ACC112 (cell line): ENCODE results near the gene USP24.

Experiments
- H2AFZ ChIP-seq: fragments of 200-600 bp; sonication (generic); one replicate; pipeline ENCODE4 v1.6.0; 2017; ENCODE audit warnings: antibody characterized with exemption, low read length; ENCODE audit not compliant: unreplicated experiment
- H3K27ac ChIP-seq: fragments of 200-600 bp; sonication (generic); 2 replicates; pipeline ENCODE4 v1.5.1; 2014; ENCODE audit warnings: low read depth, mild to moderate bottlenecking, antibody characterized with exemption, low read length, moderate library complexity
- H3K27me3 ChIP-seq: fragments of 200-600 bp; sonication (generic); 2 replicates; pipeline ENCODE4 v1.6.1; 2014; ENCODE audit warnings: mild to moderate bottlenecking, antibody characterized with exemption, low read length, moderate library complexity, mixed read lengths; ENCODE audit not compliant: insufficient read depth
- H3K36me3 ChIP-seq: fragments of 200-600 bp; sonication (generic); 2 replicates; pipeline ENCODE4 v1.6.1; 2016; ENCODE audit warnings: mild to moderate bottlenecking, antibody characterized with exemption, low read length, moderate library complexity, mixed read lengths; ENCODE audit not compliant: insufficient read depth
- H3K4me1 ChIP-seq: fragments of 200-600 bp; sonication (generic); one replicate; pipeline ENCODE4 v1.6.1; 2016; ENCODE audit warnings: low read length, mixed read lengths; ENCODE audit not compliant: insufficient read depth, unreplicated experiment, control insufficient read depth
- H3K4me3 ChIP-seq: fragments of 200-600 bp; sonication (generic); 2 replicates; pipeline ENCODE4 v1.5.1; 2014; ENCODE audit warnings: mild to moderate bottlenecking, low read depth, low read length
- H3K79me2 ChIP-seq: fragments of 200-600 bp; sonication (generic); one replicate; pipeline ENCODE4 v1.6.0; 2016; ENCODE audit warnings: low read length; ENCODE audit not compliant: control insufficient read depth, unreplicated experiment, insufficient read depth

Gene USP24

GRCh38 chr1:55225228-55225627, 10.1 kb upstream of the USP24 start:
- Histone ChIP-seq H3K36me3 (no peaks in the 10 kb centered on the region), H3K27me3 (no peaks in the 10 kb centered on the region), H3K27ac (no peak overlapping the region), H3K4me1 (no peaks in the 10 kb centered on the region), H3K4me3 (no peak overlapping the region), H2AFZ (no peak overlapping the region), H3K79me2 (no peaks in the 10 kb centered on the region)

DNA sequence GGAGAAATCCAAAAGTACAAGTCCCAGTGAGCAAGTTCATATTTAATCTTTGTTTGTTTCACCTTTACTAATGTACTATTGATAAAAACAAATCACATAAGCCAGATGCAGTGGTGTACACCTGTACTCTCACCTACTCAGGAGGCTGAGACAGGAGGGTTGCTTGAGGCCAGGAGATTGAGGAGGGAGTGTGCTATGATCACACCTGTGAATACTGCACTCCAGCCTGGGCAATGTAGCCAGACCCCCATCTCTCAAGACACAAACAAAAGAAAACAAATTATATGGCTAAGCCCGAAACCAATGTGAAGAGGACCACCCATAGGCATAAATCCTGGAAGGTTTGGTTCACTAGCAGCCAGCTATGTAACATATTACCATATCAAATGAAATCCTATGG, 9.6 kb upstream of the USP24 start:
- Histone ChIP-seq H3K27me3 (no peaks in the 10 kb centered on the region), H3K27ac (no peak overlapping the region), H3K79me2 (no peaks in the 10 kb centered on the region), H3K4me3 (no peak overlapping the region), H3K4me1 (no peaks in the 10 kb centered on the region), H3K36me3 (no peaks in the 10 kb centered on the region), H2AFZ (no peak overlapping the region)

GRCh38 chr1:55222152-55222551, 7.0 kb upstream of the USP24 start:
- no peaks in the 10 kb centered on the region for H3K27me3 ChIP-seq
- peaks cover 5% of the 10 kb centered on the region for H3K4me1 ChIP-seq
- no peak overlapping the region for H2AFZ ChIP-seq
- no peaks in the 10 kb centered on the region for H3K36me3 ChIP-seq
- no peaks in the 10 kb centered on the region for H3K79me2 ChIP-seq
- no peak overlapping the region for H3K27ac ChIP-seq
- no peak overlapping the region for H3K4me3 ChIP-seq

DNA sequence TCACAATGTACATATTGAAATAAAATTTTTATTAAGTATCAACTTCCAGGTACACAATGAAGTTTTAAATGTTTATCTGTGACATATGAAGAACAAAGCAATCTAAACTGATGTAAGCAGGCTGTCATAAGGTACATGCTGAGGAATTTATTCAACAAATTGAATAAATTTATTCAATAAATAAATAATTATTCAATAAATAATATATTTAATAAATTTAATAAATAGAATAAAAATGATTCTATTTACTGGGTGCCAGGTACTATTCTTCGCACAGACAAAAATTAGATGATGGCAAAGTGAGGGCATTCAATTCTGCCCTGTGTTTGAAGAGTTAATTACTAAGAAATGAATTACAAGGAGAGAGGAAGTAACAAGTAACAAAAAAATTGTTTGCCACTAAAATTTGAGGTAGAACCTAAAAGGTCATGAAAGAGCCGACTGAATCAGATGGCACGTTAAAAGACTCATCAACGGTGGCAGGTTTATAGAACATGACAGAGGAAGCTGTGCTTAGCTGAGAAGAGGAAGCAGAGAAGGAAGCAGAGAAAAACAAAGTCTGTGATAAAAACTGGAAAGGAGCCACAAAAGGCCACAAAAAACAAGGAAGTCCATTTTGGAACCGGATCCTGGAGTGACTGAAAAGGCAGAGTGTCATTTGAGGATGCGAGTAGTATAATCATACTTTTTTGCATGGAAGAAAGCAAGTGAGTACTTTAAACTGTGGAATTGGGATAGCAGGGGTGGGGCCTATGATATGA, 2.2 kb upstream of the USP24 start:
- Histone ChIP-seq H3K4me3 (no peak overlapping the region), H3K36me3 (no peaks in the 10 kb centered on the region), H3K27ac (no peak overlapping the region), H3K27me3 (no peaks in the 10 kb centered on the region), H3K79me2 (peaks cover 33% of the 10 kb centered on the region), H2AFZ (peak overlapping the region; percentile 74), H3K4me1 (peaks cover 20% of the 10 kb centered on the region)

DNA sequence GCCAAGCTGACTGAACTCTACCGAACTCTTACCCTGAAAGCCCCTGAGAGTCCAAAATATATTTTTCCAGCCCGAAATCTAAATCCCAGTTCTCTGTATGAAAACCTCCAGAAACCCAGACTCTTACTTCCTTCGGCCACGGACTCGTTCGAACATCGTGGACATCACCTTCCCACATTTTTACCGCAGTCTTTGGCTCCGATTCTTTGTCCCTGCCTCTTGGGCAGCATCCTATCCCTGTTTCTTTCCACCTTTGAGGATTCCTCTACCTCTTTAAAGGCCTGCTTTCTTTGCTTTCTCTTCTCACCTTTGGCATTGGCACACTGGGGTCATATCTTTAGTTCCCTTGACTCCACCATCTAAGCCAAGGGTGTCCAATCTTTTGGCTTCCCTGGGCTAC, 932 bp upstream of the USP24 start:
- Histone ChIP-seq H3K27ac (peak overlapping the region; percentile 71; the same call in 1 of the 2 replicates), H3K4me3 (peak overlapping the region; percentile 98), H3K36me3 (no peaks in the 10 kb centered on the region), H3K4me1 (peaks cover 33% of the 10 kb centered on the region), H3K27me3 (no peaks in the 10 kb centered on the region), H2AFZ (peak overlapping the region; percentile 66), H3K79me2 (peaks cover 45% of the 10 kb centered on the region)

DNA sequence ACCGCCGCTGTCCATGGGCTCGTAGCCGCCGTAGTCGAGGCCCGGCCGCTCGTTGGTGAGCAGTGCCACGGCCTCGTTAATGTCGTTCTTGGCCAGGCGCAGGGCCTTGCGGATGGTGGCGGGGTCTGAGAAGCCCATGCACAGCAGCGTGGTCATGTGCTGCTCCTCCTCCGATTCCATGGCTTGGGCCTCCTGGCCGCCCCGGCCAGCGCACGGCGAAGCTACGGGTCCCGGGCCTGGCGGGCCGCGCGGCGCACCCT, 300 bp downstream of the USP24 start:
- Histone ChIP-seq H2AFZ (peak overlapping the region; percentile 91), H3K4me1 (peaks cover 43% of the 10 kb centered on the region), H3K27me3 (no peaks in the 10 kb centered on the region), H3K27ac (peak overlapping the region; percentile 71), H3K79me2 (peaks cover 58% of the 10 kb centered on the region), H3K4me3 (peak overlapping the region; percentile 98), H3K36me3 (no peaks in the 10 kb centered on the region)

DNA sequence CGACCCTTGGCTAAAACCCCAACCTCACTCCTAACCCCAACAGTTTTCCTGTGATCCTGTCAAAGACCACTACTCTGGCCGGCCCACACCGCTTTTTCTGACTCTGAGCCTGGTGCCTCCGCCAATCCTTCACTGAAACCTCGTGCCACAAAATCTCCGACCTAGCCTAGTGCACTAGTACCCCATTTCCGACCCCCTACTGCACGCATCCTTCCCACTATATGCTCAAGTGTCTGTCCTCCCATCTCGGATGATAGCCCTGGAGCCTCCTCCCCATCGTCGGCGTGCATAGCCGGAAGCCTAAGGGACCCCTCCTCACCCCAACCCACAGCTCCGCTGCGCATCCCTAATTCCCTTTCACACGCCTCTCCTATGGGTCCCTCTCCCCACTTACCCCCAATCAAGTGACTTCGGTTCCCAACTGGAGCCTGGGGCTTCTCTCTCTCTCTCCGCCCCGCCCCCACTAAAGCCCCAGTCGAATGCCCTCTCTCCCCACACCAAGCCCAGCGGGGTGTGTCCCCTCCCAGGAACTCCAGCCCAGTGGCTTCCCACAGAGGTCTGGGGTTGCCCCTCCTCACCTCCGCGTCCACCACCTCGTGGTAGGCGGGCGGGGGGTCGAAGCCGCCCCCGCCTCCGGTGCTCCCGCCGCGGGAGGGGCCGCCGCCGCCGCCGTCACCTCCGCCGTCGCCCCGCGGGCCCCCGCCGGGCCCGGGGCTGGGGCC, 791 bp downstream of the USP24 start:
- H3K27me3 ChIP-seq = no peaks in the 10 kb centered on the region
- no peaks in the 10 kb centered on the region for H3K36me3 ChIP-seq
- H3K79me2 ChIP-seq = peaks cover 62% of the 10 kb centered on the region
- H3K27ac ChIP-seq = peak overlapping the region; percentile 71; the same call in 1 of the 2 replicates
- H2AFZ ChIP-seq = peak overlapping the region; percentile 91
- peak overlapping the region; percentile 98 for H3K4me3 ChIP-seq
- H3K4me1 ChIP-seq = peaks cover 47% of the 10 kb centered on the region

- H3K27me3 ChIP-seq = no peaks in the 10 kb centered on the region
- H2AFZ ChIP-seq = no peak overlapping the region
- H3K27ac ChIP-seq = 0 out of 2 replicates have a peak overlapping the region, but pooled peaks have one; percentile 71
- H3K4me1 ChIP-seq = peaks cover 51% of the 10 kb centered on the region
- H3K36me3 ChIP-seq = no peaks in the 10 kb centered on the region
- H3K4me3 ChIP-seq = peak overlapping the region; percentile 98
- peaks cover 68% of the 10 kb centered on the region for H3K79me2 ChIP-seq
These were observed 1.3 kb downstream of the USP24 start for GRCh38 chr1:55213885-55214211.

- peaks cover 73% of the 10 kb centered on the region for H3K79me2 ChIP-seq
- H3K27ac ChIP-seq = no peak overlapping the region
- no peaks in the 10 kb centered on the region for H3K36me3 ChIP-seq
- peak overlapping the region; percentile 98 for H3K4me3 ChIP-seq
- no peak overlapping the region for H2AFZ ChIP-seq
- H3K4me1 ChIP-seq = peaks cover 51% of the 10 kb centered on the region
- H3K27me3 ChIP-seq = no peaks in the 10 kb centered on the region
These were observed 1.8 kb downstream of the USP24 start for GRCh38 chr1:55213151-55213884.

DNA sequence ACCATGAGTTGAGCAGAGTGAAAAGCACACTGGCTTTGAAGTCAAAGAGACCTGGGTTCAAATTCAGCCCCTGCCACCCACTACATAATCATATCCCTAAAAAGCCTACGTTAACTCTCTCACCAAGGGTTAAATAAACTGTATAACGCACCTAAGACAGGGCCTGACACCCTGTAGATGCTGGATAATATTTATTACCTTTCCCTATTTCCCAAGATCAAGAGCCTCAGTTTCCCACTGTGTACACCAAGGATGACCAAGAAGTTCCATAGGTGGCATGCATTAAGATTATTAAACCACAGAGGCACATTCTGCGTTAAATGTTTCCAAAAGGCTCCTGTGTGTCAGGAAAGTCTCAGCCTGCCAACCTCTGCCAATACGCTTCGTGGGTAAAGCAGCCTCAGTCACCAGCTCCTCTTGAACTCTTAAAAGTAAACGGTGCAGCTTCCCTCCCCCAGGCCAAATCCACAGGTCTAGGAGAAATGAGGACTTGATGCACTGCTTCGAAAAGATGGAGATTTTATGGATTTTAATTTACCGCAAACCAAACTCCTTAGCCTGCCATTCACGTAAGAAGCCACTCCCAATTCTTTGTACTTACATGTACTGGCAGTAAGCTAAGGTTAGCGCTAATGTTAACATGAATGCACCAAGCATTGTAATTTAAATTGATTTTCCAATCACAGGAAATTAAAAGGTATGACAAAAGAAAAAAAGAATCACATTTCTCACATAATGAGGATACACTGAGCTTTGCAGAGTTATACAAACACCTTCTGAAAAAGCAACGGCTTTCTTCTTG, 2.6 kb downstream of the USP24 start:
- Histone ChIP-seq H2AFZ (no peak overlapping the region), H3K27me3 (no peaks in the 10 kb centered on the region), H3K4me3 (peak overlapping the region; percentile 98), H3K36me3 (no peaks in the 10 kb centered on the region), H3K79me2 (peaks cover 78% of the 10 kb centered on the region), H3K4me1 (peaks cover 49% of the 10 kb centered on the region), H3K27ac (no peak overlapping the region)
